Ovary (tissue), 3 donors: ENCODE results near the gene MSANTD2.

Experiments
- CTCF ChIP-seq, 3 donors: fragments of 450-650 bp in 2 of 3; fragments of 200-600 bp in 1 of 3; IDR thresholded peaks; one replicate each; pipeline versions ENCODE4 v1.5.1 to v1.8.0; 2016 to 2022; ENCODE audit warnings: antibody characterized with exemption in 3 of 3, mild to moderate bottlenecking in 1 of 3
- EP300 ChIP-seq: sonication (generic); formaldehyde crosslinking; IDR thresholded peaks from one replicate; pipeline ENCODE4 v1.6.1; 2017; ENCODE audit warnings: antibody characterized with exemption
- POLR2A ChIP-seq: fragments of 450-650 bp; IDR thresholded peaks from one replicate; pipeline ENCODE4 v1.6.1; 2017; ENCODE audit warnings: antibody characterized with exemption, mild to moderate bottlenecking, moderate library complexity
- donor health status: DM: no; HTN: no; CAD: no.

DNA sequence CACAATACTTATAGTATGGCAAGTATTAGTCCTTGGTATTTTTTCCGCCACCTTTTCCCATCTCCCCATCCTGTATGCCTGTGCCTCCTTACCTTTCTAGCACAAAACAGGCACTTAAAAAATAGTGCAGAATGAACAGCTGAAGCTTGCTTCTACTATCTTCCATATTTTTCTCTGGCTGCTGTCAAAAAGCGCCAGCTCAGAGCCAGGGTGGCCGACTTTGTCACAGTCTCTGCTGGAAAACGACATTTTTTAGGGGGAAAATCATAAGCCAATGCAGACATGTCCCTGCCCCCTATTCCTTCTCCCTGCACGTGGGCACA, 38.6 kb upstream of the MSANTD2 start:
- TF ChIP-seq CTCF (IDR thresholded peaks at IDR 0.05), result no peak
- no peak for TF ChIP-seq POLR2A
- no peak for TF ChIP-seq EP300
